Measurements from ENCODE around the gene NCOA6.

The NCOA6 gene

DNA sequence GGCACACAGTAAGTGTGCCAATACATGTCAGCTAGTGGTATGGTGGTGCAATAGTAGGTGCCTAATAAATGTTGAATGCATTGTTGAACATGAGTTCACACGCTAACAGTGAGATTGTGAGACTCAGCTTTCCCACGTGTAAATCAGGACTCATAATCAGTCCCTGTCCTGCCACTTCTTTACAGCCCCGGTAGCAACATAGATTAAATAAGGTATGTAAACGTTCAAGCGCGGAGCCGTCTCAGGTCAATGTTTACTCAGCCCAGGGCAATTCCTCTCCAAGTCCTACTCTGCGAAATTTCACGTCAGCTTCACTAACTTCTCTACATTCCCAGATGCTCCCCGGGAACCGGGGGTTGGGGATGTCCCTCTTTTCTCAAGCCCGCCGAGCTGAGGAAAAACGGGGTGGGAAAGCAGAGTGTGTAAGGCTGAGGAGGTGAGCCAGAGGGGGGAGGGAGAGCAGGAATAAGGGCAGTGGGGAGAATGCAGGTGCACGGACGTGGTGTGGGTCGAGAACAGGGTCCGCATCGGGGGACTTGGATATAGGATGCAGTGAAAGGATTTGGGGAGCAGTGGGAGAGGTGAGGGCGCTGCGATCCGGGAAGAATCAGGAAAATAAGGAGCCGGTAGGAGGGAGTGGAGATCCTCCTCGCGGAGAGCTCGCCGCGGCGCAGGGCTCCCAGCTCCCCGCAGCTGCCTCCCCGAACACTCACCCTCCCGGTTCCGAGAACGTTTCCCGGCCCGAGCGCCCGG lies 121.9 kb downstream of the NCOA6 start:
- DNase-seq: no peak

DNA sequence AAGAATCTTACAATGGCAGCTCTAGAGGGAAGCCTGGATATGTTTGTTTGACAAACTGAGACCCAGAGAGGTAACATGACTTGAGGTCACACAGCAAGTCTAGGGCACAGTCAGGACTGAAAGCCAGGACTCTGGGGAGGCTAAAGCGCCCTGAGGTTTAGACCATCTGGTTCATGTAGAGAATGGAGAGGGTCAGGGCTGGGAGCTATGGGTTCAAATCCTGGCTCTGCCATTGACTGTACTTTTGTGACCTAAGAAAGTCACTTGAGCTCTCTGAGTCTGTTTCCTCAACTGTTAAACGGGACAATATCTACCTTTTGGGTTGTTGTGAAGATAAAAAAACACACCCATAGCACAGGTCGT lies 122.4 kb downstream of the NCOA6 start:
- no peak for DNase-seq

DNA sequence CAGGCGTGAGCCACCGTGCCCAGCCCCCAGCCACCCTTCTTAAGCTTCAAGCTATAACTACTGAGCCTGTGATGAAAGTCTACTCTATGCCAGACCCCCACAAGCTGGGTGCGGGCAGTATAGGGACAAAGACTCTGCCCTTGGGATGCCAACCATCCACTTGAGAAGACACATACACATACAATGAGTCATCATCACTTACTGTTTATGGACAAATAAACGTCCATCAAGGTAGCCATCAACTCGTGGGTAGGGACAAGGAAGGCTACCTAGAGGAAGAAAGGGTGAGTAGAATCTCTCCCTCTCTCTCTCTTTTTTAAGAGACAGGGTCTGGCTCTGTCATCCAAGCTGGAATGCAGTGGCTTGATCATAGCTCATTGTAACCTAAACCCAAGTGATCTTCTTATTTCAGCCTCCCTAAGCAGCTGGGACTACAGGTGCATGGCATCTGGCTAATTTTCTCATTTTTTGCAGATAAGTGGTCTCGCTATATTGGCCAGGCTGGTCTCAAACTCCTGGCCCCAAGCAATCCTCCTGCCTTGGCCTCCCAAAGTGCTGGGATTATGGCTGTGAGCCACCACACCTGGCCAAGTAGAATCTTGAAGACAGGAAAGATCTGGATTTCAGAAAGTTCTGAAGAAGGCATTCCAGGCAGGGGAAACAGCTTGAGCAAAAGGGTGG lies 123.9 kb downstream of the NCOA6 start:
- no peak for DNase-seq

DNA sequence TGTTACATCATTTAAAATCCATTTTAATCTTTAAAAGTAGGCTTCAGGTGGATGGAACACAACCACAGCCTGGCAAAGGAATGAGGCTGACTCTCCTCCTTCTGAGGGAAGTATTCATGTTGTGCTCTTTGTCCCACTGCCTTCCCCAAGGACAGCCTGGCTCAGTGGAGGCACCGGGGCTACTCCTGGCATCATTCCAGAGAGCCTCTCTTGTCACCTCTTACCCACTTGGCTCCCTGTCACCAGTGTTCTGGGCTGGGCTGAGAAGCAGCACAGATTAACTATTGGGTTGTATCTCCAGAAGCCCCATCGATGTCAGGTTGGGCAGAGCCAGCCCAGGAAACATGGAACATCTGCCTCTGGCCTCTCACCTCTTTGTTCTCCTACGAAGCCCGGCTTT lies 132.0 kb downstream of the NCOA6 start:
- no peak for DNase-seq

DNA sequence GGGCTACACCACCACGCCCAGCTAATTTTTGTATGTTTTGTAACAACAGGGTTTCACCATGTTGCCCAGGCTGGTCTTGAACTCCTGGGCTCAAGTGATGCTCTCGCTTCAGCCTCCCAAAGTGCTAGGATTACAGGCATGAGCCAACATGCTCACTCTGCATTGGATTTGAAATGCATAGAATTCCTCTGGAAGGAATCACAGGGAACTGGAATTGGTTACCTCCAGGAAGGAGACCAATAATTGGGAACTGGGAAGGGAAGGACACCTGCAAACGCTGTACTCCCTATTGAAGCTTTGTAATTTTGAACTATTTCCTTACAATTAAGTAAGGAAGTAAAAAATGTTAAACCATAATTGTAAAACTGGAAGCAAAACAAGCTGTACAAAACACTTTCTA lies 133.6 kb downstream of the NCOA6 start:
- DNase-seq: no peak

DNA sequence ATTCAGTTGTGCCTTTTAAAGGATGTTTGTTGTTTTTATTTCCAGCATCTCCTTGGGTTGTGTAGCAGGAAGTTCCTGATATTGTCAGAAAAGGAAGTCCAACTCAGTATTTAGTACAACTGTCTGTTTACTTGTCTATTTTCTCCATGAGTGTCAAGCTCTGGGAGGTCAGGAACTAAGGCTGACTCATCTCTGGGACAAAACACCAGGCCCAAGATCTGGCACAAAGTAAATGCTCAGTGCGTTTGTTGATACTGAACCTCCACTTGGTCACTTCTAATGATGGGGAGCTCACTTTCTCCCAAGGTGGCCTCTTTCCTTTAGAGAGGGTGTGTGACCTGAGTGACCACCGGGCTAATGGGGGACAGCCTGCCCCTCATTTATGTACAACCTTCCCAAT lies 136.0 kb downstream of the NCOA6 start:
- DNase-seq: no peak

DNA sequence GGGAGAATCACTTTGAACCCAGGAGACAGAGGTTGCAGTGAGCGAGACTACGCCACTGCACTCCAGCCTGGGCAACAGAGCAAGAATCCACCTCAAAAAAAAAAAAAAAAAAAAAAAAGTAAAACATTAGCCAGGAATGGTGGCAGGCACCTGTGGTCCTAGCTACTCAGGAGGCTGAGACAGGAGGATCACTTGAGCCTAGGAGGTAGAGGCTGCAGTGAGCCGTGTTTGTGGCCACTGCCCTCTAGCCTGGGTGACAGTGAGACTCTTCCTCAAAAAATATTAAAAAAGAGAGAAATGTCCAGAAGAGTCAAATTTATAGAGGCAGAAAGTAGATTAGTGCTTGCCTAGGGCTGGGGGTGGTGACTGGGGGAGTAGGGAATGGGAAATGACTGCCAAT lies 141.8 kb downstream of the NCOA6 start:
- DNase-seq: no peak

DNA sequence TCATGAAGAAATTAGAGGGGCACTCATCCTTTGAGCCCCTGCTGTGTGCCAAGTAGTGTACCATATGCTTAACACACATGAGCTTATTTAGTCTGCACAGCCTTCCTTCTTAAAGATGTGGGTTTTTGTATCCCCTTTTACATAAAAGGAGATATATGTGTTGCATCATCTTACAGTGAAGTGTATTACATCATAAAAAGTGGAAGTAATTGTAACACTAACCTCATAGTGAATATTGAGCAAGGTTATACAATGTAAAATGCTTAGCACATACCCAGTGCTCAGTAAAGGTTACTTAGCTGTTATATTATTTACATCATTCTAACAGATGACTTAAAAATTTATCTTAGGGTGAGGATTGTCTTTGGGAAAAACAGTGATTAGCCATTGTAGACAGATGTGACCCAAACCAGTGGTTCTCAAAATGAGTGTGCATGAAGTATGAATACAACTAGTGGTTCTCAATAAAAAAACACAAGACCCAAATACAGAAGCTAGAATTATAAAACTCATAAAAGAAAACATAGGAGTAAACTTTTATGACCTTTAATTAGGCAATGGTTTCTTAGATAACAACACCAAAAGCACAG lies 144.8 kb downstream of the NCOA6 start:
- no peak for DNase-seq

DNA sequence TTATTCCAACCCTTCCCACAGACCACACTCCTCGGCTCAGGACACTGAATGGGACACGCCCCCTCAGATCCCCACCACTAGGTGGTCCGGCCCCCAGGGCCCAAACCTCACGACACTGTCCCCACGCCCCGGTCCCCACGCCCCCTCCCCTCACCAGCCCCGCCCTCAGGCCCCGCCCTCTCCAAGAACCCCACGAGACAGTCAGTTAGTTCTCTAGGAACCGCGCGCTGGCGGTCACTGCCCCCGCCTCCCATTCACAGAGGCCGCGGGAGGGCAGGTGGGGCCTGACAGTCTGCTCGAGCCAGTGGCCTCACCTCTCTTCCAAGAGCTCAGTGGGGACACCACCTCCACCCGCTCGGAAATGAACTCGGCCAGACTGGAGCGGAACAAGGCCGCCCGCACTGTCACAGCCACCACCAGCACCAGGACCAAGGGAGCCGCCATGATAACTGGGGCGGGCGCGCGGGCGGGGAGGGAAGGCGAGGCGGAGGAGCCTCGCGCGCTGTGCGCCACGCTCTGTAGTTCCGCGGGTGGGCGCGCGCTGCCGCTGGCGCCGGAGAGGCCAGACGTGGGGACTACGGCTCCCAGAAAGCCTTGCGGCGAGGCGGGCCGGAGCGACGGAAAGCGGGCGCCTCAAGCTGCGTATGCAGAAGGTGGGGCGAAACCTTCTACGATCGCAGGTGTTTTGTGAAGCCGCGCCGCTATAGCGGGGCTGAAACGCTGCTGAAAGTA lies 148.6 kb downstream of the NCOA6 start, which contains the start of gene PIGU:
Gene PIGU, minus strand, starts transcription at position 451 of the 732 bp plus-strand sequence. Its CDS starts 7 bp downstream, at position 444.
- DNase-seq: peak; percentile 94

DNA sequence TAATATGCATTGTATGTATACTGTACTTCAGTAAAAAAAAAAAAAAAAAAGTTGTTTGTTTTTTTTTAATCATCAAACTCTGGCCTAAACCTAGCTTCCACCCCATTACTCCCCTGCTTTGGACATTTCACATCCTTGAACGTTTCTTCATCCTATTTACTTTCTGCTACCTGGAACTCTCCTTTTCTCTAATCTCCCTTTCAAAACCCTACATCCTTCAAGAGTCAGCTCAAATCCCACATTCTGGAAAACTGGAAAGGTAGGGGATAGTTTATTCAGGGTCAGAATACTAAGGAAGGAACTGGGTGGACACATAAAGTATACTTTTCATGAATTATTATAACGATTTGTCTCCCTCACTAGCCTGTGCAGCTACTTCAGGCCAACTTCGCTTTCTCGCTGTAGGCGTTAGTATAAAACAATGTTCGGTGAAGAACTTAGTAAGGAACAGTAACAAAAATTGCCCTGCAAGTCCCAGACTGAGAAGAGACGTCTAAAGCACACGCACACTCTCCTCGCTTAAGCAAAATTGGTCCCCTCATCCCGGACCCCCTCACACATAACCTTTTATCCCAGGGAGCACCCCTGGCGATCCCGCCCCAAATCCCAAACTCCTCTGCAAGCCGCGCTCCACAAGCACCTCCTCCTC lies 149.3 kb downstream of the NCOA6 start:
- DNase-seq: no peak

DNA sequence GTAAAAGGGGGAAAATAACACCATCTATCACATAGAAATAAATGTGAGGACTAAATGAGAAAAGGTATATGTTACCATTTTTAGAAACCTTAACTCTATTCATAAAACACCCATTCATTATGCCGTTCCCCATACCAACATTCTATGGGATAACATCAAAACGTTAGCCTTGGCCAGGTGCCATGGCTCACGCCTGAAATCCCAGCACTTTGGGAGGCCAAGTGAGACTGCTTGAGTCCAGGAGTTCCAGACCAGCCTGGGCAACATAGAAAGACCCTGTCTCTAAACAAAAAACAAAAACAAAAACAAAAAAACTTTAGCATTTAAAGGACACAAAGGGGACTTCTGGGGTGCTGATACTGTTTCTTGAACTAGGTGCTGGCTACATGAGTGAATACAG lies 149.9 kb downstream of the NCOA6 start:
- DNase-seq: no peak

DNA sequence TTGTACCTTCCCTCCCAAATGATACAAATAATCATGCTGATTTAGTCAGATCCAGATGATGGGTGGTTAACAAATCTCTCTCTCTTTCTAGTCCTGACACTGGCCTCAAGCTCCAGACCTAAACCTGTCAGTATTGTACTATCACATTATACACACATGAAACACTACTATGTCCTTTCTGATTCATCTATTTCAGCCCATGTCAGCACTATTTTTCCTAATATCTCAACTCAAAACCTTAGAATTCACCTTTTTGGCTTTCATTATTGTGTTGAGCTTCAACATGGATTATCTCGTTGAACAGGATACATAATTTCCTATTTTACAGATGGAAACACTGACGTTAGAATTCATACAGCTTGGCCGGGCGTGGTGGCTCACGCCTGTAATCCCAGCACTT lies 152.0 kb downstream of the NCOA6 start:
- no peak for DNase-seq

DNA sequence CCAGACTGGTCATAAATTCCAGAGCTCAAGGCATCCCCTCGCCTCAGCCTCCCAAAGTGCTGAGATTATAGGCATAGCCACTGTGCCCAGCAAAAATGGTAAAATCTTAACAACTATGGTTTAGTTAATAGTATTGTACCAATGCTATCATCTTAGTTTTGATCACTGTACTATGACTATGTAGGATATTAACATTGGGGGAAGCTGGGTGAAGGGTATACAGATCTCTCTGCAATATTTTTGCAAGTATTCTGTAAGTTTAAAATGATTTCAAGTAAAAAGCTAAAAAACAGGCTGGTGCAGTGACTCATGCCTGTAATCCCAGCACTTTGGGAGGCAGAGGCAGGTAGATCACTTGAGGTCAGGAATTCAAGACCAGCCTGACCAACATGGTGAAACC lies 156.4 kb downstream of the NCOA6 start:
- no peak for DNase-seq

All from activated CD4-positive, CD25-positive, alpha-beta regulatory T cell treated with anti-CD3 and anti-CD28 coated beads, Interleukin-2, amount 50 U/mL, for 72 hours (primary cell).